GM21825 (cell line): ENCODE data around the gene SPATA12.

ENCODE experiments used
- ATAC-seq: cut with Tn5 transposase; IDR thresholded peaks from one replicate; pipeline ENCODE4 v1.9.1; 2021; ENCODE audit warnings: mild to moderate bottlenecking, moderate library complexity; ENCODE audit not compliant: unreplicated experiment

The SPATA12 gene

GRCh38 chr3:57048728-57049127, 11.7 kb upstream of the SPATA12 start:
- no peak for ATAC-seq

- no peak for ATAC-seq
These were observed 7.8 kb upstream of the SPATA12 start for GRCh38 chr3:57052662-57053061.

GRCh38 chr3:57053122-57053521, 7.3 kb upstream of the SPATA12 start:
- no peak for ATAC-seq

GRCh38 chr3:57057351-57057750, 3.1 kb upstream of the SPATA12 start:
- no peak for ATAC-seq

GRCh38 chr3:57059411-57059810, 1.1 kb upstream of the SPATA12 start:
- ATAC-seq, result no peak

- ATAC-seq, result no peak
These were observed 1.1 kb downstream of the SPATA12 start for GRCh38 chr3:57061556-57061955.

- no peak for ATAC-seq
These were observed 1.7 kb downstream of the SPATA12 start for GRCh38 chr3:57062101-57062631.

- no peak for ATAC-seq
These were observed 2.6 kb downstream of the SPATA12 start for GRCh38 chr3:57063032-57063431.

- no peak for ATAC-seq
These were observed 3.5 kb downstream of the SPATA12 start for GRCh38 chr3:57064001-57064400.

GRCh38 chr3:57064572-57064971, 4.1 kb downstream of the SPATA12 start:
- no peak for ATAC-seq

- no peak for ATAC-seq
These were observed 5.1 kb downstream of the SPATA12 start for GRCh38 chr3:57065588-57065987.

- no peak for ATAC-seq
These were observed 6.0 kb downstream of the SPATA12 start for GRCh38 chr3:57066471-57066870.

GRCh38 chr3:57068437-57069089, 8.1 kb downstream of the SPATA12 start:
- peak; percentile 100 for ATAC-seq

- ATAC-seq, result no peak
These were observed 9.0 kb downstream of the SPATA12 start for GRCh38 chr3:57069503-57069902.

GRCh38 chr3:57073628-57074027, 13.2 kb downstream of the SPATA12 start:
- no peak for ATAC-seq

- no peak for ATAC-seq
These were observed 13.7 kb downstream of the SPATA12 start for GRCh38 chr3:57074135-57074534.

GRCh38 chr3:57076422-57076951, 16.0 kb downstream of the SPATA12 start:
- ATAC-seq, result no peak

- no peak for ATAC-seq
These were observed 17.3 kb downstream of the SPATA12 start for GRCh38 chr3:57077630-57078343.

GRCh38 chr3:57078344-57078634, 17.8 kb downstream of the SPATA12 start:
- ATAC-seq, result no peak

- no peak for ATAC-seq
These were observed 18.4 kb downstream of the SPATA12 start for GRCh38 chr3:57078635-57079473.

- ATAC-seq, result no peak
These were observed 19.0 kb downstream of the SPATA12 start for GRCh38 chr3:57079474-57079831.

GRCh38 chr3:57080171-57080570, 19.7 kb downstream of the SPATA12 start:
- no peak for ATAC-seq
